ENCODE measurements around the gene MMP11. TPM values are rescaled to one million over a fixed set of nuclear protein-coding genes. Genes with fewer than 3 reads are reported as not detected.

The MMP11 gene
- total and polyA plus RNA-seq, 2 experiments from 2014 or later: 5.3 to 17.4 TPM

- no peak for TF ChIP-seq ZNF462 (CRISPR knock-in tag; IDR thresholded peaks at IDR 0.05)
- no peak for TF ChIP-seq STAT1 (IDR thresholded peaks at IDR 0.05; ENCODE audit: unreplicated experiment)
- TF ChIP-seq CTCF (conservative IDR thresholded peaks at IDR 0.05; ENCODE audit: low read depth in 2 of 2): no peak
- TF ChIP-seq CREB1 (CRISPR knock-in tag; IDR thresholded peaks at IDR 0.05; ENCODE audit: low read depth): no peak
- no peak for TF ChIP-seq ZNF331 (CRISPR knock-in tag; IDR thresholded peaks at IDR 0.05; ENCODE audit: low read depth)
- TF ChIP-seq ETS1 (IDR thresholded peaks at IDR 0.05): no peak
These were observed 49.5 kb downstream of the MMP11 start (continued) for GRCh38 chr22:23822101-23822671.
